HCT116 (cell line): ENCODE data around the gene RAB5A. TPM values are rescaled to one million over a fixed set of nuclear protein-coding genes. Genes with fewer than 3 reads are reported as not detected.

Source experiments
- ATAC-seq: fragments of 200-7000 bp; cut with Tn5 transposase; 2 replicates; pipeline ENCODE4 v1.9.1; 2020; ENCODE audit warnings: mild to moderate bottlenecking, moderate library complexity
- BruUV-seq: library from RNA; stranded (reverse); fragments of 400-500 nt; replicated peaks from 2 replicates; lab custom pipeline; 2021; lab: Mats Ljungman, UMichigan
- CTCF ChIA-PET: fragments of 300-600 bp; sonication (Branson Sonifier 250); formaldehyde crosslinking; loops from one replicate; lab custom pipeline; 2021; ENCODE audit warnings: antibody characterized with exemption; lab: Charles Lee
- POLR2A ChIA-PET: fragments of 300-600, 350-600 bp; sonication (Branson Sonifier 250); formaldehyde crosslinking; loops from one replicate; lab custom pipeline; 2021; ENCODE audit warnings: antibody characterized with exemption; lab: Charles Lee
- RAD21 ChIA-PET, 2 experiments: fragments of 300-600 bp; sonication (Branson Sonifier 250); formaldehyde crosslinking; loops; one replicate each; lab custom pipeline; 2023; ENCODE audit warnings: low total read pairs in 2 of 2; ENCODE audit not compliant: uncharacterized antibody in 2 of 2, unreplicated experiment in 2 of 2, low non-redundant PET in 1 of 2; lab: Charles Lee
- DNase-seq: peaks from one replicate; pipeline ENCODE4 v3.0.0-alpha.2; 2010; ENCODE audit warnings: low read depth, low spot score
- H2AFZ ChIP-seq: fragments of 200-600 bp; shearing (Covaris generic), sonication (generic); 2 replicates; pipeline ENCODE4 v1.6.1; 2017; ENCODE audit warnings: low read depth, mixed run types, mixed read lengths, antibody characterized with exemption, low read length; ENCODE audit not compliant: poor library complexity, severe bottlenecking
- H3K27ac ChIP-seq: 2 replicates; pipeline ENCODE4 v1.5.1; 2012; ENCODE audit warnings: low read depth, low read length
- H3K27me3 ChIP-seq: fragments of 200-600 bp; sonication (generic); 2 replicates; pipeline ENCODE4 v1.6.1; 2016; ENCODE audit warnings: mixed run types, low read length, mixed read lengths; ENCODE audit not compliant: insufficient read depth
- H3K36me3 ChIP-seq, 2 experiments: fragments of 200-500 bp in 1 of 2; fragments of 200-600 bp in 1 of 2; sonication (Bioruptor generic) in 1 of 2; sonication (generic) in 1 of 2; 2 replicates each; pipeline versions ENCODE4 v1.5.1 to v1.6.1; 2014 to 2016; ENCODE audit warnings: low read length in 2 of 2, inconsistent platforms in 1 of 2, mixed read lengths in 1 of 2, mixed run types in 1 of 2; ENCODE audit not compliant: insufficient read depth in 2 of 2, control insufficient read depth in 1 of 2
- H3K4me1 ChIP-seq, 2 experiments: fragments of 200-600 bp in 1 of 2; sonication (generic) in 1 of 2; 2 replicates each; pipeline versions ENCODE4 v1.5.1 to v1.6.1; 2012 to 2017; ENCODE audit warnings: low read length in 2 of 2, inconsistent platforms in 1 of 2, mild to moderate bottlenecking in 1 of 2, mixed read lengths in 1 of 2, mixed run types in 1 of 2, moderate library complexity in 1 of 2; ENCODE audit not compliant: insufficient read depth in 2 of 2, control insufficient read depth in 1 of 2
- H3K4me2 ChIP-seq: fragments of 200-600 bp; sonication (generic); 2 replicates; pipeline ENCODE4 v1.6.1; 2017; ENCODE audit warnings: mixed run types, low read length, mixed read lengths
- H3K4me3 ChIP-seq, 2 experiments: fragments of 200-600 bp in 1 of 2; sonication (generic) in 1 of 2; replicated peaks in 1 of 2; 2 replicates each; pipeline ENCODE4 v1.5.1; 2011 to 2016; ENCODE audit warnings: low read length in 2 of 2, control low read depth in 1 of 2, low read depth in 1 of 2, mild to moderate bottlenecking in 1 of 2, mixed read lengths in 1 of 2, mixed run types in 1 of 2
- H3K79me2 ChIP-seq: fragments of 200-600 bp; sonication (generic); 2 replicates; pipeline ENCODE4 v1.6.1; 2017; ENCODE audit warnings: mild to moderate bottlenecking, mixed run types, low read length, moderate library complexity, mixed read lengths; ENCODE audit not compliant: insufficient read depth
- H3K9ac ChIP-seq: fragments of 200-600 bp; sonication (generic); 2 replicates; pipeline ENCODE4 v1.6.1; 2016; ENCODE audit warnings: low read length, mixed read lengths
- H3K9me2 ChIP-seq: fragments of 200-600 bp; sonication (generic), shearing (Covaris generic); 2 replicates; pipeline ENCODE4 v1.6.1; 2017; ENCODE audit warnings: mixed run types, mild to moderate bottlenecking, moderate library complexity; ENCODE audit not compliant: insufficient read depth
- H3K9me3 ChIP-seq, 2 experiments: fragments of 200-500 bp in 1 of 2; fragments of 200-600 bp in 1 of 2; sonication (Bioruptor generic) in 1 of 2; sonication (generic) in 1 of 2; 2 replicates each; pipeline ENCODE4 v1.6.1; 2014 to 2017; ENCODE audit warnings: low read length in 2 of 2, mixed read lengths in 2 of 2, inconsistent platforms in 1 of 2, low read depth in 1 of 2, mild to moderate bottlenecking in 1 of 2, mixed run types in 1 of 2, moderate library complexity in 1 of 2; ENCODE audit not compliant: control insufficient read depth in 1 of 2, insufficient read depth in 1 of 2
- H4K20me1 ChIP-seq: fragments of 200-600 bp; sonication (generic), shearing (Covaris generic); 2 replicates; pipeline ENCODE4 v1.6.1; 2017; ENCODE audit warnings: mixed run types, mild to moderate bottlenecking, moderate library complexity; ENCODE audit not compliant: insufficient read depth
- CBX3 ChIP-seq: IDR thresholded peaks from 2 replicates; pipeline ENCODE4 v1.6.1; 2012; ENCODE audit warnings: low read depth
- CEBPB ChIP-seq: IDR thresholded peaks from 2 replicates; pipeline ENCODE4 v1.6.1; 2012; ENCODE audit warnings: low read depth
- EGR1 ChIP-seq: IDR thresholded peaks from 2 replicates; pipeline ENCODE4 v1.6.1; 2012; ENCODE audit warnings: low read depth
- ELF1 ChIP-seq: IDR thresholded peaks from 2 replicates; pipeline ENCODE4 v1.6.1; 2012; ENCODE audit warnings: low read depth, borderline replicate concordance
- EZH2 ChIP-seq: fragments of 200-600 bp; sonication (generic); IDR thresholded peaks from 2 replicates; pipeline ENCODE4 v1.6.1; 2017; ENCODE audit warnings: antibody characterized with exemption, mixed run types
- EZH2phosphoT487 ChIP-seq: fragments of 200-600 bp; IDR thresholded peaks from 2 replicates; pipeline ENCODE4 v1.6.1; 2018; ENCODE audit warnings: antibody characterized with exemption, borderline replicate concordance
- FOSL1 ChIP-seq: IDR thresholded peaks from 2 replicates; pipeline ENCODE4 v1.6.1; 2012; ENCODE audit warnings: low read depth
- POLR2AphosphoS5 ChIP-seq: IDR thresholded peaks from 2 replicates; pipeline ENCODE4 v1.6.1; 2011; ENCODE audit warnings: mild to moderate bottlenecking, low read depth, low read length, moderate library complexity
- RAD21 ChIP-seq: IDR thresholded peaks from 2 replicates; pipeline ENCODE4 v1.6.1; 2012; ENCODE audit warnings: low read depth, mild to moderate bottlenecking
- SIN3A ChIP-seq: IDR thresholded peaks from 2 replicates; pipeline ENCODE4 v1.6.1; 2012; ENCODE audit warnings: low read depth
- SP1 ChIP-seq: IDR thresholded peaks from 2 replicates; pipeline ENCODE4 v1.6.1; 2012; ENCODE audit warnings: low read depth
- SRF ChIP-seq: IDR thresholded peaks from 2 replicates; pipeline ENCODE4 v1.6.1; 2012; ENCODE audit warnings: low read depth
- TCF7L2 ChIP-seq: IDR thresholded peaks from 2 replicates; pipeline ENCODE4 v1.7.0; 2011; ENCODE audit warnings: borderline replicate concordance, inconsistent platforms; ENCODE audit not compliant: insufficient read depth, insufficient read length; ENCODE audit errors: extremely low read depth
- YY1 ChIP-seq: IDR thresholded peaks from 2 replicates; pipeline ENCODE4 v1.6.1; 2011; ENCODE audit warnings: low read length, low read depth, moderate library complexity, mild to moderate bottlenecking; ENCODE audit not compliant: insufficient replicate concordance; ENCODE audit errors: extremely low read depth
- ZNF274 ChIP-seq: fragments of 200-500 bp; sonication (Bioruptor generic); IDR thresholded peaks from 2 replicates; pipeline ENCODE4 v1.6.1; 2014; ENCODE audit warnings: mild to moderate bottlenecking, low read depth, low read length, inconsistent platforms
- intact Hi-C: fragments of 100-400 bp; cut with micrococcal nuclease; formaldehyde crosslinking; loops from 2 replicates; pipeline ENCODE4 v1.10.0; 2022
- total RNA-seq: library from RNA; stranded (reverse); gene quantifications from one replicate; pipeline ENCODE4 v1.2.1, GENCODE V29; 2021; ENCODE audit not compliant: unreplicated experiment
- TF ChIP-seq, protein P1 (sequence below): IDR thresholded peaks from 2 replicates; pipeline ENCODE4 v1.6.1; 2011; ENCODE audit warnings: mild to moderate bottlenecking, low read length, moderate library complexity; ENCODE audit not compliant: insufficient replicate concordance; ENCODE audit errors: extremely low read depth
- TF ChIP-seq, protein P2 (sequence below): IDR thresholded peaks from 2 replicates; pipeline ENCODE4 v1.6.1; 2012; ENCODE audit warnings: low read depth
- TF ChIP-seq, protein P3 (sequence below), 3 experiments: fragments of 200-600 bp in 1 of 3; sonication (generic) in 1 of 3; IDR thresholded peaks in 2 of 3; conservative IDR thresholded peaks in 1 of 3; 2 replicates each; pipeline ENCODE4 v1.5.1; 2012 to 2017; ENCODE audit warnings: low read depth in 2 of 3, low read length in 2 of 3, antibody characterized with exemption in 1 of 3, borderline replicate concordance in 1 of 3, control low read depth in 1 of 3, mild to moderate bottlenecking in 1 of 3, mixed read lengths in 1 of 3, mixed run types in 1 of 3, moderate library complexity in 1 of 3; ENCODE audit not compliant: insufficient read depth in 1 of 3

The RAB5A gene
- total RNA-seq, 1 experiment from 2014 or later, result 45.0 TPM

DNA sequence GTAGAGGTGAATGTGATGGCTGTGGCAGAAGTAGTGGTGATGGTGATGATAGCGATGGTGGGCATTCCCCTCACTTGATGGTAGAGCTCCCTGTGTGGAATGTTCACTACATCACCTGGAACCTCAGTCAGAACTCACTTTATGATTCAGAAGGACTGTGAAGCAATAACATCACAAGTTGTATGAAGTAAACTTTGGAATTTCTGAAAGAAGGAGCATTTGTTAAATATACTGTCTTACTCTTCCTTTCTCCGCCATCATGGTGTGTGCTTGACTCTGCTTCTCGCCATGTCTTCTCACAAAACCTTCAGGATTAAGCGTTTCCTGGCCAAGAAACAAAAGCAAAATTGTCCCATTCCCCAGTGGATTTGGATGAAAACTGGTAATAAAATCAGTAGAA is 65.3 kb downstream of the RAB5A start, which contains the start of gene PP2D1:
Gene PP2D1 (minus strand): TSS at position 101 of the 400 bp plus-strand sequence. CDS start 192 bp downstream, outside the sequence.
- ATAC-seq (no peak), DNase-seq (no peak)
- H3K79me2 ChIP-seq, result no peaks in the 10 kb centered on the region
- no peak within 1 kb of the TSS for H3K4me3 ChIP-seq
- no peaks in the 10 kb centered on the region for H3K9me3 ChIP-seq
- RAD21 ChIA-PET, result no interaction called here
- H3K27me3 ChIP-seq, result no peaks in the 10 kb centered on the region
- BruUV-seq, result no TSS peak
- H4K20me1 ChIP-seq, result no peaks in the 10 kb centered on the region
- no peaks in the 10 kb centered on the region for H3K36me3 ChIP-seq
- intact Hi-C loops, result no loop called here
- no peak for TF ChIP-seq CBX3
- TF ChIP-seq TCF7L2, result no peak
- no peak for TF ChIP-seq SRF
- no peak for TF ChIP-seq EZH2
- TF ChIP-seq SP1, result no peak
- TF ChIP-seq FOSL1, result no peak
- TF ChIP-seq ZNF274, result no peak
- TF ChIP-seq SIN3A, result no peak
- TF ChIP-seq POLR2AphosphoS5, result no peak
- TF ChIP-seq, protein P1, sequence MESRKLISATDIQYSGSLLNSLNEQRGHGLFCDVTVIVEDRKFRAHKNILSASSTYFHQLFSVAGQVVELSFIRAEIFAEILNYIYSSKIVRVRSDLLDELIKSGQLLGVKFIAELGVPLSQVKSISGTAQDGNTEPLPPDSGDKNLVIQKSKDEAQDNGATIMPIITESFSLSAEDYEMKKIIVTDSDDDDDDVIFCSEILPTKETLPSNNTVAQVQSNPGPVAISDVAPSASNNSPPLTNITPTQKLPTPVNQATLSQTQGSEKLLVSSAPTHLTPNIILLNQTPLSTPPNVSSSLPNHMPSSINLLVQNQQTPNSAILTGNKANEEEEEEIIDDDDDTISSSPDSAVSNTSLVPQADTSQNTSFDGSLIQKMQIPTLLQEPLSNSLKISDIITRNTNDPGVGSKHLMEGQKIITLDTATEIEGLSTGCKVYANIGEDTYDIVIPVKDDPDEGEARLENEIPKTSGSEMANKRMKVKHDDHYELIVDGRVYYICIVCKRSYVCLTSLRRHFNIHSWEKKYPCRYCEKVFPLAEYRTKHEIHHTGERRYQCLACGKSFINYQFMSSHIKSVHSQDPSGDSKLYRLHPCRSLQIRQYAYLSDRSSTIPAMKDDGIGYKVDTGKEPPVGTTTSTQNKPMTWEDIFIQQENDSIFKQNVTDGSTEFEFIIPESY, result no peak
- TF ChIP-seq ELF1, result no peak
- no peak for TF ChIP-seq RAD21
- TF ChIP-seq, protein P2, sequence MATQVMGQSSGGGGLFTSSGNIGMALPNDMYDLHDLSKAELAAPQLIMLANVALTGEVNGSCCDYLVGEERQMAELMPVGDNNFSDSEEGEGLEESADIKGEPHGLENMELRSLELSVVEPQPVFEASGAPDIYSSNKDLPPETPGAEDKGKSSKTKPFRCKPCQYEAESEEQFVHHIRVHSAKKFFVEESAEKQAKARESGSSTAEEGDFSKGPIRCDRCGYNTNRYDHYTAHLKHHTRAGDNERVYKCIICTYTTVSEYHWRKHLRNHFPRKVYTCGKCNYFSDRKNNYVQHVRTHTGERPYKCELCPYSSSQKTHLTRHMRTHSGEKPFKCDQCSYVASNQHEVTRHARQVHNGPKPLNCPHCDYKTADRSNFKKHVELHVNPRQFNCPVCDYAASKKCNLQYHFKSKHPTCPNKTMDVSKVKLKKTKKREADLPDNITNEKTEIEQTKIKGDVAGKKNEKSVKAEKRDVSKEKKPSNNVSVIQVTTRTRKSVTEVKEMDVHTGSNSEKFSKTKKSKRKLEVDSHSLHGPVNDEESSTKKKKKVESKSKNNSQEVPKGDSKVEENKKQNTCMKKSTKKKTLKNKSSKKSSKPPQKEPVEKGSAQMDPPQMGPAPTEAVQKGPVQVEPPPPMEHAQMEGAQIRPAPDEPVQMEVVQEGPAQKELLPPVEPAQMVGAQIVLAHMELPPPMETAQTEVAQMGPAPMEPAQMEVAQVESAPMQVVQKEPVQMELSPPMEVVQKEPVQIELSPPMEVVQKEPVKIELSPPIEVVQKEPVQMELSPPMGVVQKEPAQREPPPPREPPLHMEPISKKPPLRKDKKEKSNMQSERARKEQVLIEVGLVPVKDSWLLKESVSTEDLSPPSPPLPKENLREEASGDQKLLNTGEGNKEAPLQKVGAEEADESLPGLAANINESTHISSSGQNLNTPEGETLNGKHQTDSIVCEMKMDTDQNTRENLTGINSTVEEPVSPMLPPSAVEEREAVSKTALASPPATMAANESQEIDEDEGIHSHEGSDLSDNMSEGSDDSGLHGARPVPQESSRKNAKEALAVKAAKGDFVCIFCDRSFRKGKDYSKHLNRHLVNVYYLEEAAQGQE, result no peak
- TF ChIP-seq, protein P3, sequence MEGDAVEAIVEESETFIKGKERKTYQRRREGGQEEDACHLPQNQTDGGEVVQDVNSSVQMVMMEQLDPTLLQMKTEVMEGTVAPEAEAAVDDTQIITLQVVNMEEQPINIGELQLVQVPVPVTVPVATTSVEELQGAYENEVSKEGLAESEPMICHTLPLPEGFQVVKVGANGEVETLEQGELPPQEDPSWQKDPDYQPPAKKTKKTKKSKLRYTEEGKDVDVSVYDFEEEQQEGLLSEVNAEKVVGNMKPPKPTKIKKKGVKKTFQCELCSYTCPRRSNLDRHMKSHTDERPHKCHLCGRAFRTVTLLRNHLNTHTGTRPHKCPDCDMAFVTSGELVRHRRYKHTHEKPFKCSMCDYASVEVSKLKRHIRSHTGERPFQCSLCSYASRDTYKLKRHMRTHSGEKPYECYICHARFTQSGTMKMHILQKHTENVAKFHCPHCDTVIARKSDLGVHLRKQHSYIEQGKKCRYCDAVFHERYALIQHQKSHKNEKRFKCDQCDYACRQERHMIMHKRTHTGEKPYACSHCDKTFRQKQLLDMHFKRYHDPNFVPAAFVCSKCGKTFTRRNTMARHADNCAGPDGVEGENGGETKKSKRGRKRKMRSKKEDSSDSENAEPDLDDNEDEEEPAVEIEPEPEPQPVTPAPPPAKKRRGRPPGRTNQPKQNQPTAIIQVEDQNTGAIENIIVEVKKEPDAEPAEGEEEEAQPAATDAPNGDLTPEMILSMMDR (IDR thresholded peaks at IDR 0.05 in 2 of 3, conservative IDR thresholded peaks at IDR 0.05 in 1 of 3; ENCODE audit: borderline replicate concordance in 1 of 3, insufficient read depth in 1 of 3, low read depth in 2 of 3, low read length in 2 of 3), result no peak
- TF ChIP-seq YY1, result no peak
- no peak for TF ChIP-seq EZH2phosphoT487
- TF ChIP-seq CEBPB, result no peak
- TF ChIP-seq EGR1, result no peak
- POLR2A ChIA-PET, result no interaction called here
- no peak within 1 kb of the TSS for H3K4me2 ChIP-seq
- no peak within 1 kb of the TSS for H2AFZ ChIP-seq
- no peak within 1 kb of the TSS for H3K27ac ChIP-seq
- no peaks in the 10 kb centered on the region for H3K4me1 ChIP-seq
- no peaks in the 10 kb centered on the region for H3K9me2 ChIP-seq
- H3K9ac ChIP-seq, result no peak within 1 kb of the TSS
- CTCF ChIA-PET, result no interaction called here
